Activated CD4-positive, alpha-beta T cell treated with anti-CD3 and anti-CD28 coated beads for 36 hours (primary cell): ENCODE data around the gene MYOM3. TPM values are rescaled to one million over a fixed set of nuclear protein-coding genes. Genes with fewer than 3 reads are reported as not detected.

Experiments used
- ATAC-seq: fragments of 200-7000 bp; cut with Tn5 transposase; one replicate; pipeline ENCODE4 v1.10.0; 2021; ENCODE audit warnings: mild to moderate bottlenecking, moderate library complexity
- CTCF ChIA-PET: fragments of 350-600 bp; sonication (Branson Sonifier 250); formaldehyde crosslinking; loops from one replicate; lab custom pipeline; 2021; ENCODE audit warnings: antibody characterized with exemption; lab: Charles Lee
- POLR2A ChIA-PET: fragments of 350-600 bp; sonication (Branson Sonifier 250); formaldehyde crosslinking; loops from one replicate; lab custom pipeline; 2021; ENCODE audit warnings: antibody characterized with exemption, inconsistent platforms; lab: Charles Lee
- DNase-seq: peaks from one replicate; pipeline ENCODE4 v3.0.0-alpha.2; 2020
- H3K27ac Mint-ChIP-seq: one replicate; pipeline ENCODE4 v1.8.0; 2021; ENCODE audit warnings: mixed read lengths
- H3K27me3 Mint-ChIP-seq: one replicate; pipeline ENCODE4 v1.8.0; 2021; ENCODE audit warnings: mixed read lengths
- H3K36me3 Mint-ChIP-seq: one replicate; pipeline ENCODE4 v1.8.0; 2021; ENCODE audit warnings: low read depth, mixed read lengths
- H3K4me1 Mint-ChIP-seq: one replicate; pipeline ENCODE4 v1.8.0; 2021; ENCODE audit warnings: mixed read lengths
- H3K4me3 Mint-ChIP-seq: one replicate; pipeline ENCODE4 v1.8.0; 2021; ENCODE audit warnings: mild to moderate bottlenecking, moderate library complexity, mixed read lengths
- H3K9me3 Mint-ChIP-seq: one replicate; pipeline ENCODE4 v1.8.0; 2021; ENCODE audit warnings: low read depth, mixed read lengths
- intact Hi-C, 2 experiments: fragments of 100-400 bp; cut with DNase I in 1 of 2; cut with micrococcal nuclease in 1 of 2; formaldehyde crosslinking; loops; one replicate each; pipeline versions ENCODE4 v1.14.2 to v1.15.1; 2022 to 2024; cut with DNase I, micrococcal nuclease
- total RNA-seq, 2 experiments: library from RNA; stranded (reverse); gene quantifications; one replicate each; pipeline ENCODE4 v1.2.3, GENCODE V29; 2021

Gene MYOM3
- total RNA-seq, 2 experiments from 2014 or later: not detected

- ATAC-seq: no peak
- H3K9me3 Mint-ChIP-seq: no peaks in the 10 kb centered on the region
- H3K4me3 Mint-ChIP-seq: no peak overlapping the region
- intact Hi-C loops: no loop called here
- H3K27ac Mint-ChIP-seq: no peak overlapping the region
- ChIA-PET POLR2A (no interaction called here), CTCF (interaction anchor here (0.9 kb wide), 1 partner anchor 32 kb away, joined by 3 read pairs; no protein-coding TSS in a partner anchor)
- H3K36me3 Mint-ChIP-seq: no peaks in the 10 kb centered on the region
- no peaks in the 10 kb centered on the region for H3K4me1 Mint-ChIP-seq
- no peaks in the 10 kb centered on the region for H3K27me3 Mint-ChIP-seq
- no peak for DNase-seq
These were observed 9.0 kb downstream of the MYOM3 start for GRCh38 chr1:24102961-24103360.

GRCh38 chr1:24101796-24102586, 9.9 kb downstream of the MYOM3 start:
- H3K27ac Mint-ChIP-seq: no peak overlapping the region
- ChIA-PET CTCF (no interaction called here), POLR2A (no interaction called here)
- no peak for ATAC-seq
- H3K4me3 Mint-ChIP-seq: no peak overlapping the region
- no peaks in the 10 kb centered on the region for H3K9me3 Mint-ChIP-seq
- no peaks in the 10 kb centered on the region for H3K27me3 Mint-ChIP-seq
- no peaks in the 10 kb centered on the region for H3K36me3 Mint-ChIP-seq
- intact Hi-C loops: no loop called here
- no peak for DNase-seq
- H3K4me1 Mint-ChIP-seq: no peaks in the 10 kb centered on the region

- CTCF ChIA-PET: interaction anchor here (0.7 kb wide), 2 partner anchors 21 to 1087 kb away, joined by 3 read pairs; no protein-coding TSS in a partner anchor
- POLR2A ChIA-PET: no interaction called here
- intact Hi-C loops: no loop called here
- H3K27me3 Mint-ChIP-seq: peaks cover 2% of the 10 kb centered on the region
- no peaks in the 10 kb centered on the region for H3K36me3 Mint-ChIP-seq
- H3K4me3 Mint-ChIP-seq: no peak overlapping the region
- ATAC-seq (no peak), DNase-seq (no peak)
- no peaks in the 10 kb centered on the region for H3K4me1 Mint-ChIP-seq
- no peaks in the 10 kb centered on the region for H3K9me3 Mint-ChIP-seq
- H3K27ac Mint-ChIP-seq: no peak overlapping the region
These were observed 10.8 kb downstream of the MYOM3 start for GRCh38 chr1:24100945-24101737.

DNA sequence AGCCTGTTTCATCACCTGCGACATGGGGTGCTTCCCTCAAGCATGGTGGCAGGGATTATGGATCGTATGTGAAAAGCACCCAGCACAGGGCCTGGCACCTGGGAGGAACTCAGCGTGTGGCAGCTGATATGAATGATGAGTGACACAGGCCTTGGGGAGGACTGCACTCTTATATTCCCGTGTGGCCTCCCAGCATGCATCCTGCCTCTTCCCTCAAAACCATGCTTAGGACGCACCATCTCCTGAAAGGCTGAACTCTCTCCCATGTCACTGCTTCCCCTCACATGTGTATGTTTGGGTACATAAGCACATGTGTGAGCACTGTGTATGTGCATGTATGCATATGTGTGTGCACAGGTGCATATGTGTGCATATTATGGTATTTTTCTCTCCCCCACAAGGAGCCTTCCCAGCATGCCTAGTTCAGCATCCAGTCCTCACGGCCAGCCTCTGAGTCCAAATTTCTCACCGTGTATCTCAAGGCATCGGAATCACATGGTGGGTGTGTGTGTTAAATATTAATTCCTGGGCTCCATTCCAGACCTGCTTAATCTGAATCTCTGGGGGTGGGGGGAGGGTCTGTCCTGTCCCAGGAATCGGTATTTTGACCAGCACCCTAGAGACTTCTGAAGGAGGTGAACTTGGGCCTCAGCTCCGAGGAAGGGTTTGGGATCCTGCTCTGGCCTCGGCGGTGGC, 12.8 kb downstream of the MYOM3 start:
- no peaks in the 10 kb centered on the region for H3K4me1 Mint-ChIP-seq
- ChIA-PET CTCF (no interaction called here), POLR2A (no interaction called here)
- ATAC-seq: no peak
- intact Hi-C loops: no loop called here
- DNase-seq: no peak
- H3K27ac Mint-ChIP-seq: no peak overlapping the region
- no peaks in the 10 kb centered on the region for H3K36me3 Mint-ChIP-seq
- H3K27me3 Mint-ChIP-seq: peaks cover 5% of the 10 kb centered on the region
- no peak overlapping the region for H3K4me3 Mint-ChIP-seq
- H3K9me3 Mint-ChIP-seq: no peaks in the 10 kb centered on the region

DNA sequence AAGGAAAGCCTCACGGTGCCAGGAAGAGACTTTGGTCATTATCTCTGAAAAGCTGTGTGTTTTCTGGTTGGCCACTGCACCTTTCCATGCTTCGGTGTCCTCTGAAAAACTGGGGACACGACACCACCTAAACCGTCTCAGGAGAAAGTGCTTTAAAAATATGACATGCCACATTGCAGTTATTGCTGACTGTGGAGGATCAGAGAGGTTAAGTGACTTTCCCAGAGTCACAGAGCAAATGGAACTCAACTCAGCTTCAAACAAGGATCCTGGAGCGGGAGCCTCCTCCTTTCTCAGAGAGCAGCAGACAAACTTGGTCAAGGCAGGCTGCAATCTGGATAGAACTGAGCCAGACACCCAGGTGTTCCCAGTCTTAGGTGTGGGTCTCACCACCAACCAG, 13.8 kb downstream of the MYOM3 start:
- intact Hi-C loops: no loop called here
- no peaks in the 10 kb centered on the region for H3K4me1 Mint-ChIP-seq
- ATAC-seq (no peak), DNase-seq (no peak)
- ChIA-PET CTCF (no interaction called here), POLR2A (no interaction called here)
- H3K9me3 Mint-ChIP-seq: no peaks in the 10 kb centered on the region
- no peak overlapping the region for H3K27ac Mint-ChIP-seq
- H3K36me3 Mint-ChIP-seq: no peaks in the 10 kb centered on the region
- no peak overlapping the region for H3K4me3 Mint-ChIP-seq
- H3K27me3 Mint-ChIP-seq: peaks cover 5% of the 10 kb centered on the region

GRCh38 chr1:24097663-24098062, 14.3 kb downstream of the MYOM3 start:
- ATAC-seq (no peak), DNase-seq (no peak)
- Mint-ChIP-seq H3K4me1 (no peaks in the 10 kb centered on the region), H3K4me3 (no peak overlapping the region), H3K36me3 (no peaks in the 10 kb centered on the region), H3K9me3 (no peaks in the 10 kb centered on the region), H3K27me3 (peaks cover 5% of the 10 kb centered on the region), H3K27ac (no peak overlapping the region)
- intact Hi-C loops: no loop called here
- ChIA-PET CTCF (no interaction called here), POLR2A (no interaction called here)

DNA sequence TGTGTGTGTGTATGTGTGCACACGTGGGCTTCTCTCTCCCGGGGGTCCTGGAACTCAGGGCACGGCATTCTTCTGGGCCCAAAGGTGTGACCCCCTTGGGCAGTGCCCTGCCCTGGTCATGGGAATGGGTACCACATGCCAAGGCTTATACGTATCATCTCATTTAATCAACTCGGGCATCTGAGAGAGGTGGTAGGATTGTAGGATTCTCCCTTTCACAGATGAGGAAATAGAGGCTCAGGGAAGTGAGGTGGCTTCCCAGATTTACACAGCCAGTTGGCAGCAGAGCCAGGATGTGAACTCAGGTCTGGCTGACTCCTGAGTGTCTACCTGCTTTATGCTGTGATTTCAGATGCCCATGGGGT, 15.2 kb downstream of the MYOM3 start:
- ATAC-seq (no peak), DNase-seq (no peak)
- no peak overlapping the region for H3K27ac Mint-ChIP-seq
- no peak overlapping the region for H3K4me3 Mint-ChIP-seq
- CTCF ChIA-PET: no interaction called here
- intact Hi-C loops: no loop called here
- no peaks in the 10 kb centered on the region for H3K9me3 Mint-ChIP-seq
- peaks cover 5% of the 10 kb centered on the region for H3K27me3 Mint-ChIP-seq
- POLR2A ChIA-PET: no interaction called here
- no peaks in the 10 kb centered on the region for H3K36me3 Mint-ChIP-seq
- no peaks in the 10 kb centered on the region for H3K4me1 Mint-ChIP-seq

DNA sequence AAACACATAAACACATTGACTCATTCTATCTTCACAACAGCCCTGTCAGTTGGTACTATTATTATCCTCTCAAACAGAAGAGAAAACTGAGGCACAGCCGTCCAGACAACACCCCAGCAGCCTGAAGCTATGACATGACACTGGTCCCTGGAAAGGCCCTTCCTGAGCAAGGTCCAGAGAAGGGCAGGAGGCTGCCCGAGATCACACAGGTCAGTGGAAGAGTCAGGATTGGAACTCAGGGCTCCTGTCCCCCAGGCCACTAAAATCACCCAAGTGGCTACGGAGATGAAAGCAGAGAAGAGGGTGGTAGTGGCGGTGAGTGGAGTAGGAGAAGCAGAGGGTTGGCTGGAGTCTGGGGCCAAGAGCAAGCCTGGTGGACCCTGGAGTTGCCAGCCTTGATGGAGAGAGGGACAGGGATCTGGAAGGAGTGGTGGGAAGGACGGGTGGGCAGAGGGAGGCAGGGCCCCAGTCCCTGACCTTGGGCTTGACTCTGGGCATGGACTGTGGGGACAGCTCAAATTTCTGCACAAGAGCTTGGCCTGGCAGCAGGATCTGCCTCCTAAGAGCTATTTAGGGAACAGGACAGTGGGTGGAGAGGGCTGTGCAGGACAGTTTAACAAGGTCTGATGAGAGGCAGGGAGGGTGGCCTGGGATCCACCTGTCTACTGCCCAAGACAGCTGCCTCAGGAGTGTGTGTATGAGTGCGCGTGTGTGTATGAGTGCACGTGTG, 15.8 kb downstream of the MYOM3 start:
- Mint-ChIP-seq H3K4me3 (no peak overlapping the region), H3K27me3 (peaks cover 5% of the 10 kb centered on the region), H3K9me3 (no peaks in the 10 kb centered on the region), H3K36me3 (no peaks in the 10 kb centered on the region), H3K4me1 (no peaks in the 10 kb centered on the region), H3K27ac (no peak overlapping the region)
- intact Hi-C loops: no loop called here
- ChIA-PET CTCF (no interaction called here), POLR2A (no interaction called here)
- DNase-seq (no peak), ATAC-seq (no peak)

DNA sequence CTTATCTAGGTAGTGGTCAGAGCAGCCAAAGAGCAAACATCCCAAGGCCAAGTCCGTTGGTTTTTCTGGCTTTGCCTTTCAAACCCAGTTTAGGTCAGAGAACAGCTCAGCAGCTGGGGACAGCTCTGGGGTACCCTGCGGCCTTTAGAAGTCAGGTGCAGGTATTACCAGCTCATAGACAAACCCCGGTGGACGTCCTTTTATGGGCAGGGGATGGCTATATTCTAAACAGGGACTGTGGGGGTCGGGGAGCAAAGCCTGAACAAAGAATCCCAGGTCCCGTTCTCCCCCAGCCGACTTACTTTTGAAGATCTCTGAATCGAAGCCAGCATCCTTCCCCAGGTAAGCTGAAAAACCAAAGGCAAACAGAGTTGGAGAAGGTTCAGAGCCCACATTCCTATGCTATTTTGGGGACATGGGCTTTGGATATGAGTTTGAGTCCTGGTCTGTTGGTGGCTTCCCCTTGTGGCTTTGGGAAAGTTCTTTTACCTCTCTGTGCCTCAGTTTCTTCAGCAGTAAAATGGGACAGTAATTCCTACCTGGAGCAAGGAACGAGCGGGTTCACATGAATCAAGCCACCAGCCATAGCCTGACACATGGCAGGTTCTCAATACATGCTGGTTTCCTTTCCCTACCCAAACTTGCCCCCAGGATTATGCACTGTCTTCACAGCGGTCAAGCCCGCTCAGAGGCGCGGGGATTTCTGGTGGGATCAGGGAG, 16.6 kb downstream of the MYOM3 start:
- no peak for DNase-seq
- ChIA-PET POLR2A (no interaction called here), CTCF (interaction anchor here (0.5 kb wide), 1 partner anchor 430 kb away, joined by 3 read pairs; no protein-coding TSS in a partner anchor)
- no peak overlapping the region for H3K27ac Mint-ChIP-seq
- peaks cover 5% of the 10 kb centered on the region for H3K27me3 Mint-ChIP-seq
- H3K36me3 Mint-ChIP-seq: no peaks in the 10 kb centered on the region
- H3K4me1 Mint-ChIP-seq: no peaks in the 10 kb centered on the region
- no peak for ATAC-seq
- intact Hi-C loops: no loop called here
- H3K4me3 Mint-ChIP-seq: no peak overlapping the region
- no peaks in the 10 kb centered on the region for H3K9me3 Mint-ChIP-seq

DNA sequence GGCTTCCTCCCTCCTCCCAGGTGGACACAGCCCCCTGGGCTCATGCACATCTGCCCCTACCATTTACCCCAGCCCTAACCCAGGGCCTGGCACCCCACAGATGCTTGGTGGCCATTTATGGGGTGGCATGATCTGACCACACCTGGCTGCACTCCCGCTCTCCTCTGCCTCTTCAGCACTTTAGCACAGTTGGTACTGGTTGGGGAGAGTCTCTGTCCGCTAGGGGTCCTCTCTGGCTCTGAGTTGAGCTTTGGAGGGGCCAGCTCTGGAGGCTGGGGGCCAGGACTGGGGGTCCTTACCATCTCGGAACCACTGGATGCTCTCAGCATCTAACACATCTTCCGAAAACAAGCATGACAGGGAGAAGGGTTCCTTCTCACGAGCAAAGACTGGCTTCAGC, 17.4 kb downstream of the MYOM3 start:
- no peaks in the 10 kb centered on the region for H3K36me3 Mint-ChIP-seq
- POLR2A ChIA-PET: no interaction called here
- no peak overlapping the region for H3K27ac Mint-ChIP-seq
- H3K9me3 Mint-ChIP-seq: no peaks in the 10 kb centered on the region
- CTCF ChIA-PET: interaction anchor here (0.5 kb wide), 1 partner anchor 430 kb away, joined by 3 read pairs; no protein-coding TSS in a partner anchor
- H3K4me1 Mint-ChIP-seq: no peaks in the 10 kb centered on the region
- ATAC-seq (no peak), DNase-seq (no peak)
- H3K4me3 Mint-ChIP-seq: no peak overlapping the region
- peaks cover 5% of the 10 kb centered on the region for H3K27me3 Mint-ChIP-seq
- intact Hi-C loops: no loop called here

GRCh38 chr1:24093732-24094131, 18.2 kb downstream of the MYOM3 start:
- ATAC-seq (no peak), DNase-seq (no peak)
- no peak overlapping the region for H3K27ac Mint-ChIP-seq
- no peaks in the 10 kb centered on the region for H3K9me3 Mint-ChIP-seq
- no peak overlapping the region for H3K4me3 Mint-ChIP-seq
- ChIA-PET CTCF (no interaction called here), POLR2A (no interaction called here)
- intact Hi-C loops: no loop called here
- peaks cover 5% of the 10 kb centered on the region for H3K27me3 Mint-ChIP-seq
- H3K36me3 Mint-ChIP-seq: no peaks in the 10 kb centered on the region
- no peaks in the 10 kb centered on the region for H3K4me1 Mint-ChIP-seq
